Measurements from ENCODE around the gene PALLD.

Gene PALLD

GRCh38 chr4:168723569-168723968 lies 226.7 kb downstream of the PALLD start:
- DNase-seq (no peak), ATAC-seq (ENCODE audit: insufficient read depth, low read depth) (no peak)
- H3K4me1 ChIP-seq (ENCODE audit: insufficient read depth, low read length): no peaks in the 10 kb centered on the region
- no peaks in the 10 kb centered on the region for H3K27me3 ChIP-seq (ENCODE audit: insufficient read depth, low read length, poor library complexity)
- no peak overlapping the region for H3K4me2 ChIP-seq (ENCODE audit: insufficient read depth, low read length)
- H3K9ac ChIP-seq (ENCODE audit: low read depth, low read length): no peak overlapping the region
- H4K20me1 ChIP-seq (ENCODE audit: insufficient read depth, low read length): no peaks in the 10 kb centered on the region
- no peaks in the 10 kb centered on the region for H3K36me3 ChIP-seq (ENCODE audit: insufficient read depth, low read length)
- H2AFZ ChIP-seq (ENCODE audit: low read depth, low read length): no peak overlapping the region
- no peak overlapping the region for H3K27ac ChIP-seq (ENCODE audit: low read length)
- no peak for TF ChIP-seq CTCF (IDR thresholded peaks at IDR 0.05; ENCODE audit: borderline replicate concordance, extremely low read depth, low read length, poor library complexity, severe bottlenecking)
- TF ChIP-seq EZH2 (IDR thresholded peaks at IDR 0.05; ENCODE audit: borderline replicate concordance, low read depth, low read length, severe bottlenecking): no peak
- no peaks in the 10 kb centered on the region for H3K9me3 ChIP-seq (ENCODE audit: insufficient read depth, low read length, severe bottlenecking)
- no peak overlapping the region for H3K4me3 ChIP-seq (ENCODE audit: low read depth in 1 of 2, low read length in 2 of 2)
- no peaks in the 10 kb centered on the region for H3K79me2 ChIP-seq (ENCODE audit: insufficient read depth, low read length)

GRCh38 chr4:168724243-168724642 lies 227.4 kb downstream of the PALLD start:
- Histone ChIP-seq H3K27me3 (ENCODE audit: insufficient read depth, low read length, poor library complexity) (no peaks in the 10 kb centered on the region), H3K4me1 (ENCODE audit: insufficient read depth, low read length) (no peaks in the 10 kb centered on the region), H3K4me3 (ENCODE audit: low read depth in 1 of 2, low read length in 2 of 2) (no peak overlapping the region), H3K9ac (ENCODE audit: low read depth, low read length) (no peak overlapping the region), H3K79me2 (ENCODE audit: insufficient read depth, low read length) (no peaks in the 10 kb centered on the region), H2AFZ (ENCODE audit: low read depth, low read length) (no peak overlapping the region), H4K20me1 (ENCODE audit: insufficient read depth, low read length) (no peaks in the 10 kb centered on the region), H3K4me2 (ENCODE audit: insufficient read depth, low read length) (no peak overlapping the region), H3K9me3 (ENCODE audit: insufficient read depth, low read length, severe bottlenecking) (no peaks in the 10 kb centered on the region), H3K36me3 (ENCODE audit: insufficient read depth, low read length) (no peaks in the 10 kb centered on the region), H3K27ac (ENCODE audit: low read length) (no peak overlapping the region)
- no peak for ATAC-seq (ENCODE audit: insufficient read depth, low read depth)
- no peak for DNase-seq
- TF ChIP-seq EZH2 (IDR thresholded peaks at IDR 0.05; ENCODE audit: borderline replicate concordance, low read depth, low read length, severe bottlenecking) (no peak), CTCF (IDR thresholded peaks at IDR 0.05; ENCODE audit: borderline replicate concordance, extremely low read depth, low read length, poor library complexity, severe bottlenecking) (no peak)

- no peak for DNase-seq
Observed at GRCh38 chr4:168724686-168725411, 228.0 kb downstream of the PALLD start.

More at GRCh38 chr4:168724686-168725411, 228.0 kb downstream of the PALLD start:
- no peaks in the 10 kb centered on the region for H3K27me3 ChIP-seq (ENCODE audit: insufficient read depth, low read length, poor library complexity)
- no peaks in the 10 kb centered on the region for H3K36me3 ChIP-seq (ENCODE audit: insufficient read depth, low read length)
- no peaks in the 10 kb centered on the region for H4K20me1 ChIP-seq (ENCODE audit: insufficient read depth, low read length)
- H2AFZ ChIP-seq (ENCODE audit: low read depth, low read length): no peak overlapping the region
- no peak overlapping the region for H3K4me2 ChIP-seq (ENCODE audit: insufficient read depth, low read length)
- ATAC-seq (ENCODE audit: insufficient read depth, low read depth): no peak
- H3K4me3 ChIP-seq (ENCODE audit: low read depth in 1 of 2, low read length in 2 of 2): no peak overlapping the region
- TF ChIP-seq CTCF (IDR thresholded peaks at IDR 0.05; ENCODE audit: borderline replicate concordance, extremely low read depth, low read length, poor library complexity, severe bottlenecking) (no peak), EZH2 (IDR thresholded peaks at IDR 0.05; ENCODE audit: borderline replicate concordance, low read depth, low read length, severe bottlenecking) (no peak)
- no peaks in the 10 kb centered on the region for H3K79me2 ChIP-seq (ENCODE audit: insufficient read depth, low read length)
- H3K9me3 ChIP-seq (ENCODE audit: insufficient read depth, low read length, severe bottlenecking): no peaks in the 10 kb centered on the region
- no peak overlapping the region for H3K9ac ChIP-seq (ENCODE audit: low read depth, low read length)
- no peak overlapping the region for H3K27ac ChIP-seq (ENCODE audit: low read length)
- no peaks in the 10 kb centered on the region for H3K4me1 ChIP-seq (ENCODE audit: insufficient read depth, low read length)
